CD4-positive, alpha-beta T cell treated with Interferon gamma for 1 hour (primary cell): Measurements from ENCODE around the gene GLIS1.

Source experiments
- DNase-seq: peaks from one replicate; pipeline ENCODE4 v3.0.0-alpha.2; 2020

Gene GLIS1

DNA sequence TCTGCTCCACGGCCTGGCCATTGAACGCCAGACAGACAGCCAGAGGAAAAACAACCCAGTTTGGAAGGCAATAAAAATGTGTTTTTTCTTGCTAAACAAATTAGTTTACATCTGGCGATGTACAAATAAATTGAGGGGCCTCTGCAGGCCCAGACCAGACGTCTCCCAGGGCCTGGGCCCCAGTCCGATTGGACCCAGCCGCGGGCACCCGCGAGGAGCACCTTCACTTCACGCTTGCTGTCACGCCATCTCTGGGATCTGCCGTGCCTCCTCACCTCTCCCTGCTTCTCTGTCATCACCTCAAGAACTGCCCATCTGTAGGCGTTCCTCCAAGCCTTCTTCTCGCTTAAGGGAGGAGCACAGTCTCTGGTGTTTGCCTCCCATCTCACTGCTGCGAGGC is 61.5 kb downstream of the GLIS1 start:
- DNase-seq: no peak

DNA sequence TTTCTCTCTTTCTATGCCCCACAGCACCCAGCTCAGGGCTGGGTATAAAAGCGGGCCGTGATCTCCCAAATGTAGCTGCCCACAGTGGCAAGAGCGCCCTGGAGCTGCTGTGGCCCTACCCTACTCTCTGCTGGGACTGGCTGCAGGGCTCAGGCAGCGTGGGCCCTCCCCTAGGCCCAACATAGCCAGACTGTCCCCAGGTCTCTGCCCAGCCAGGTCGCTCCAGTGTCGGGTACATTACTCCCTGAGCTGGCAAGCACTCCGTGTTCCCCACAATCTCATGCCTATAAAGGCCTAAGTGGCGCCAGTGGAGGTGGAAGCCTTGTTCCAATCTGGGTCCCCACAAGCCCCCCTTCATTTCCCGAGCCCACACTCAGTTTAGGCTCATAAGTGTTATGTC is 66.2 kb downstream of the GLIS1 start:
- no peak for DNase-seq

DNA sequence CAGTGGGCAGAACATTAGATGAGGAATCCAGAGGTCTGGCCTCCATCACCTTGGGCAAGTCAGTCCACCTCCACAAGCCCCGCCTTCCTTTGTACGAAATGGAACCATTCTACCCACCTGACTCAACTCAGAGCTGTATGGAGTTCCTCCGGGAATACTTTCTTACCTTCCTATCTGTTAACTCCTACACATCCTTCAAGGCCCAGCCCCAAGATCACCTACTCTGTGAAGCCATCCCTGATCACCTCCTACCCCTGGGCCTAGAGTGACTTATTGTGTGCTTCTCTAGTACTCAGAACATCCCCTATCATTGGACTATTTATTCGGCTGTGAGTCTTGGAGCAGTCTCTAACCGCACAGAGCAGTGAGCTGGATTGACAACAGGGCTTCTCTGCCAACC is 66.7 kb downstream of the GLIS1 start:
- DNase-seq: no peak

DNA sequence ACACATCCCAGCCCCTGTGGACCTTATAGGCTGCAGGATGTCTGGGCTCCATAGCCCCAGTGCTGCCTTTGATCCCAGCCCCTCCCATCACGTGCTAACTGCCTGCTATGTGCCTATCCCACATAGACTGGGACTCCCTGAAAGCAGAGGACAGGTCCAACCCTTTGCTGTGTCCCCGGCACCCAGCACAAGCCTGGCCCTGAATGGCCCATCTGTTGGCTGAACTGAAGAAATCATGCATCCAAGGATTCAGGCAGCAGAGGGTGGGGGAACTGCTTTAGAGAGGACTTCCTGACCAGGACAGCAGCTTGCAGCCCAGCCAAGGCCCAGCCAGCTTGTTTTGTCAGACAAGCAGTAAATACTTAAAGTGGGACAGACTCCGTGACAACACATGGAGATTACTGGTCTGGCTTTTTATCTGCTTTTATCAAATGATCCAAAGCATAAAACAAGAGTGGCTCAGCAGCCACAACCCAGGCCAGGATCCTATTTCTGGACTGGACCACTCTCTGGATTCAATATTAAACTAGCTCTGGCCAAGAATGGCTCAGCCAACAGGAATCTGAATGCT is 69.3 kb downstream of the GLIS1 start:
- no peak for DNase-seq

DNA sequence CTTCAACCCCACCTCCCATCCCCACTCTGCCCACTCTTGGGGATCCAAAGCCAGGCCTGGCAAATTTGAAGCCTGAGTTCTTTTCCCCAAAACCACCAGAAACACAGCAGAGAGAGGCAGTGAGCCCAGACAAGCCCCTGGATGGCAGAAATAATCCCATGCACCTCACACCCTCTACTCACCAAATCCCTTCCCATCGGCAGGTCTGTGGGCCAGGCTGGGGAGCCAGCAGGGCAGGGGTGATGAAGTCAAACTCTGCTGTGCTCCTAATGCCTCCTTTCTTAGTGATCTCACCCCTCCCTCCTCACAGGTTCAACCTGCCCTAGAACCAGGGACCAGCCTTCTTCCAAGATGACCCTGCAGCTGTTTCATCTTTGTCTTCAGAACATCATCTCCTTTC is 72.4 kb downstream of the GLIS1 start:
- DNase-seq: no peak

DNA sequence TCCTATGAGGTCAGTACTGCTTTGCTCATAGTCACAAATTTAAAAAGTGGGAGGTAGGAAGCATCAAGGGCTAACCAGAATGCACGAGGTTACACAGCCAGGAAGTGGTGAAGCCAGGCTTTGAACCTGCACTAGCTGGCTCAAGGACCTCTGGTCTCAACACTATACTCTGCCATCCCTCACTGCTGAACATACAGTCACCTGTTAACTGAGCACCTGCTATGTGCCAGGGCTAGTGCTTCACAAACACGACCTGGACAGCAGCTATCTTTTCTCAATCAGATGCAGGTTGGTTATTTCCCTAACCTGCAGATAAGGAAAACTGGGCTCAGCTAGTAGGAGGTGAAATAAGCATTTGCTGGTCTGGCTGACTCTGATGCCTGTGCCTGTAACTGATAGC is 73.0 kb downstream of the GLIS1 start:
- DNase-seq: no peak

DNA sequence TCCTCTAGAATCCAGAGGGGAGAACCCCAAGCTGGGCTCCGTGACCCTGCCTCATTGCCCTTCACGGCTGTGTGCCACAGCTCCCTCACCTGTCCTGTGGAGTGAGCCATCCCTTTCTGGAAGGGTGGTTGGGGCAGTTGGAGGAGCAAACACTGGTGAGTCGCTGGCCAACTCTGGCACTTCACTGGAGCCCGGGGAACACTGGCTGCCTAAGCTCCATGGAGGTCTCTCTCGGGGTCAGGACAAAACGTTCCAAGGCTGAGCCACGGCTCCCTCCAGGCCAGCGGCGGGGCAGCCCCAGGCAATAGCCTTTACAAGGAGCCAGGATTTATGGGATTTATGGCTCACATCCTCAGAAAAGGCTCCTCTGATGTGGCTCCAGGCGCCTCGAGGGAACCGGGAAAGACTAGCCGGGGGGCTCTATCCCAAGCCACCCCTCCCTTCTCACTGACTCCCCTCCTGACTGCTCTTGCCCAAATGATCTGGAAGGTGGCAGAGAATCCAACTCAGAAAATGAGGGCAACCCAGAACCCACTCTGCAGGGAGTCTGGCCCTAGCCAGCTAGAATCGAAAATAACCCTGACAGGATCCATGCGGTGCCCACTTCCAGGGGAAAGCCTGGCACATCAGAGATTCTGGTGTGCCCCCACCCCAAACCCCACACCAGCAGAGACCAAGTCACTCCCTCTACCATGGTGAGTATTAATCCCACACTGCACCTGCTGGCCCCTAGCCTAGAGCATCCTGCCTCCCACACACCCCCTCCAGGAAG is 75.2 kb downstream of the GLIS1 start:
- no peak for DNase-seq

DNA sequence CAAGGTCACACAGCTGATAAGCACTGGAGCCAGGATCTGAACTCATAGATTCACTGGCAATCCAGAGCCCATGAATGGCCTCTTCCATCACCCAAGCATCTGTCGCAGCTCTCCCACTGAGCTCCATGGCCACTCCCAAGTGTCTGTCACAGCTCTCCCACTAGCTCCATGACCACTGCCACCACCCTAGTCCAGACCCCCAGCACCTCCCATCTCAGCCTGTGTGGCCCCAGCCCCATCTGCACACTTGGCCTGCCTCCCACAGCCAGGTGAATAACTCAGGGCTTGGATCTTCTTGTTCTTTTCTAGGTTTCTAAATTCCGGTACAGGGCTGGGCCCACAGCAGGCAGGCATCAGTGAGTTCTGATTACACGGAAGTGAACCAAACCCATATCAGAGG is 76.0 kb downstream of the GLIS1 start:
- no peak for DNase-seq

DNA sequence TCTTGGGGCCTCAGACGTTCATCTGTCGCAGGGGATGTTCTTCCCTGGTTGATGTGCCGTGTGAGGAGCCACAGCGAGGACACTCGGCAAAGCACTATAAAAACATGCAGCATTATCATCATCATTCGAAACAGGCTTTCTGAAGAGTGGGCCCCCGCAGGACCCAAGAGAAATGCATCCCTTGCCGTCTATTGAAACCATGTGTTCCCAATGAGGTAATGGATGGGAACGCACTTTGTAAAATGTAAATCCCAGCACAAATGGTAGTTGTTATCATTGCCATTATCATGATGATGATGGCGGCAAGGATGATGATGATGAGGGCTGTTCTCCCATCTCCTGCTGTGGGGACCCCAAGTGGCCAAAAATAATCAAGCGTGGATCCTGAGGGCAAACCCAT is 76.8 kb downstream of the GLIS1 start:
- DNase-seq: no peak

DNA sequence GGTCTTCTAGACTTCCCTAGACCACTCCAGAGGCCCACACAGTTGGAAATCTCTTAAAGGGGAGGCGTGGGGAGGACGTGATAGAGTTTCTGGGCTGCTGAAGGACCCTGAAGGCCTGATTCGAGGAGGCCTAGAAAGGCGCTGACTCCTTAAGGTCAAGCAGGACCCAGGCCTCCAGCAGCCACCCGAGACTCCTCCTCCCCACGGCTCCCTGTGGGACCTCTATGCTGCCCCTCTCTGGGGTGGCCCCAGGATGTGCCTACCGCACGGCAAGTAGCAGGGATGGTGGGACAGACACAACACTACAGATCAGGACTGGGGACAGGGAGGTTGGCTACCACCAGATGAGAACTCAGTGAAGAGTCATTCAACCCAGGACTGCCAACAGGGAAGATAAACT is 77.5 kb downstream of the GLIS1 start:
- DNase-seq: no peak

DNA sequence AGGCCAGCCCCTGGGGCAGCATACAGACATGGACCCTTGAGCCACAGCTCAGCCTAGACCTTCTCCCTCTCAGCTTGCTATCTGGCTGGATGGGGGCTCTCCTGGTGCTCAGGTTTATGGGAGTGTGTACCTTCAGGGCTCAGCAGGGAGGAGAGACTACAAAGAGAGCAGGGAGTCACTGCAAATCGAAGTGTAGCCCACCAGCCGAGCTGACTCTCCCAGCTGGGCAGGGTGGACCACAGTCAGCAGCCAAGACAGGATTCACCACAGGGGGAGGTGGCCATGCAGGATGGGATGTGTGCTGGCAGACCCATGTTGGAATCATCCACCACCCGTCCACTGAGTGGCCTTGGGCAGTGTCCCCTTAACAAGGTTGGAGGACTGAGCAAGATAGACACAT is 78.3 kb downstream of the GLIS1 start:
- no peak for DNase-seq

DNA sequence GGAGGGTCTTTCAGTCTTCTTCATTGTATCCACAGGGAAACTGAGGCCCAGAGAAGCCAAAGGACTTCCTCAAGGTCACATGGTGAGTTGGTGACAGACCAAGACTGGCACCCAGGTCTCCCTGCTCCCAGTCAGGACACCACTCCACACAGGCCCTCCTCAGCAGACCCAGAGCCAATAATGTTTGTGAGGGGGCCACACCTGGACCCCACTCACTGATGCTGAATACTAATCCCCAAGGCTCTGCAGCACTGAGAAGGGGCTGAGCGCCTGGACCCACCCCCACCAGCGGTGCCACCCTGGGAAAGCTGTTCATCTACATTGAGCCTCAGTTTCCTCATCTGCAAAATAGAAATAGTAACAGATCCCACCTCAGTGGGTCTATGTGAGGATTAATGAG is 79.5 kb downstream of the GLIS1 start:
- no peak for DNase-seq

DNA sequence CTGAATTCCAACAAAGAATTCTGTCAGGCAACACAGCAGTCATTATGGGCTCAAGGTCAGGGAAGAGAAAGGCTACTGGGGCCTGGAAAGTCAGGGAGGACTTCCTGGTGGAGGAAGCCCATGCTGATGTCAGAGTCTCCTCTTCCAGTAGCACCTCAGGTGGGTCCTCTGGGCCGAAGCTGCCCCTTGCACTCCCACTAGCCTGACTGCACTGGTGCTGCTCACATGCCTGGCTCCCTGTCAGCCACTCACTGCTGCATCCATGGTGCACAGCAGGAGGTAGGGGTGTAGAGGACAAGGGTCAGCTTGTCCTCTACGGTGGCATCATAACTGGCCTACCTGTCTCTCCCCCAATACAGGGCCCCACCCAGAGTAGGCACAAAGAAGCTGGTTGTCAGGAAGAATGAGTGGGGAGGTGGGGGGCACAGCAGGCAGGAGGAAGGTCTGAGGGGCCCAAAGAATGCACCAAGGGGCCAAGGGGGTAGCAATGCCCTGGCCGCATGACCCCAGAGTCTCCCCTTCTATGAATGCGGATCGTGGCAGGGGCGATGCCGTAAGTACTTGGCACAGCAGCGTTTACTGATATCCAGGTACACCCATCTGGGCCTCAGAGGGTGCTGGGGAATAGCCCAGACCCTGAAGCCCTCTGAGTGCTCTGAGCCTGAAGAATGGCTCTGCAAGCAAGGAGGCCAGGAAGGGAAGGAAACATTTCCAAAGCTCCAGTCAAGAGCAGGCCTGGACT is 80.3 kb downstream of the GLIS1 start:
- DNase-seq: no peak

DNA sequence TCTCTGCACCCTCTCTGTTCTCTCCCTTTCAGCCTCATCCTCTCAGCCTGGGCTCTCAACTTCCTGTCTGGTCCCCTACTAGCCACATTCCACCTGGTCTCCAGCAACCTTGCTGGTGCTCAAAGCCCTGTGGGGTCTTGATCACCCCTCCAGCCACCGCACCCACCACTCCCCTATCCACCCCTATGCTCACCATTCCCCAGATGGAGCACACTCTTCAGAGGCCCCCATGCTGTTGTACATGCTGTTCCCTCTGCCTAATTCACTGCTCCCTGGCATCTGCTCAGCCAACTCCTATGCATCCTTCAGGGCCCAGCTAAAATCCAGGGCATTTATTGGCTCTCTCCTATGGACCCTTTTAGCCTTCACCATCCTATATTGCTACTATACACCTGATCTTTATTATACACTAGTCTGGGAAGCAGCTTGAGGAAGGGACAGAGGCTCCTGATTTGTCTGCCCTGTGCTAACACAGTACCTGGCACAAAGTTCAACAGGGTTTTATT is 81.0 kb downstream of the GLIS1 start:
- no peak for DNase-seq

DNA sequence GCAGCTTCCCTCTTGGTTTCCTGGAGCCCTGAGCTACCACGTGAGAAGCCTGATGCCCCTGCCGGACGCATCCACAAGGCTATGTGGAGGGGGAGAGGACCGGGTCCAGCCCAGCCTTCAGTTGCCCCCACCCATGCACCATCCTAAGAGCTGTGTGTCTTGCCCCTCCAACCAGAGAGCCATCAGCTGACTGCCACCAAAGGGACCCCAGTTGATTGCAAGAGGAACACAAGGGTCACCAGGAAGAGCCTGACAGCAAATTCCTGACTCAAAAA is 81.5 kb downstream of the GLIS1 start:
- DNase-seq: no peak

DNA sequence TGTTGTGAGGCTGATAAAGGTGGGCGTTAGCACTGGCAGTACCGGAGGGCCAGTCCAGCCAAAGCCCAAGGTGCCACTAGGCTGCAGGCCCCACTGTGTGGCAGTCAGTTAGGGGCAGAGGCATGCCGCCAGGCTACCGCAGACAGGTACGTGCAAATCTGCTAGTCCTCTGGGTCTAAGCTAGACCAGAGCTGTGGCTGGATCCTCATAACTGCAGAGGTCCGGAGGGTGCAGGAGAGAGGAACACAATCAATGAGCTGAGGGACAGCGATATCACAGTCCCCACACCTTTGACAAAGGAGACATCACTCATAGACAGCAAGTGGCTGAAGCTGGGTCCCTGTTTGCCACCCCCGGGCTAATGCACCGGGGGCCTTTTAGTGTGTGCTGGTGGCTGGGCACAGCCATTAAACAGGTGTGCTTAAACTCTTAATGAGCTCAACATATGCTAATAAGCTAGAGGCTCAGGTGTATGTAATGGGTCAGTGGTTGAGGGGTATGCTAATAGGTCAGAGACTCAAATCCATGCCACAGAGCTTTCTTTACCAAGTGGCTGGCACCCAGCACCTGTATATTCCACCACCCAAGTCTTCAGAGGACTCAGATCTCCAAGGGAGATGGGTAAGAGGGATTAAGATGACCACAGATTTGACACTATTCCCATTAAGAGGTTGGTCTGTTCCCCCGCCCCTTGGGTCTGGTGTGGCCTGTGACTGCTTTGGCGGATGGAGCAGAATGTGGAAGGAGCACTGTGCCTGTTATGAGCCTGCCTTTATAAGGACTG is 82.0 kb downstream of the GLIS1 start:
- no peak for DNase-seq

DNA sequence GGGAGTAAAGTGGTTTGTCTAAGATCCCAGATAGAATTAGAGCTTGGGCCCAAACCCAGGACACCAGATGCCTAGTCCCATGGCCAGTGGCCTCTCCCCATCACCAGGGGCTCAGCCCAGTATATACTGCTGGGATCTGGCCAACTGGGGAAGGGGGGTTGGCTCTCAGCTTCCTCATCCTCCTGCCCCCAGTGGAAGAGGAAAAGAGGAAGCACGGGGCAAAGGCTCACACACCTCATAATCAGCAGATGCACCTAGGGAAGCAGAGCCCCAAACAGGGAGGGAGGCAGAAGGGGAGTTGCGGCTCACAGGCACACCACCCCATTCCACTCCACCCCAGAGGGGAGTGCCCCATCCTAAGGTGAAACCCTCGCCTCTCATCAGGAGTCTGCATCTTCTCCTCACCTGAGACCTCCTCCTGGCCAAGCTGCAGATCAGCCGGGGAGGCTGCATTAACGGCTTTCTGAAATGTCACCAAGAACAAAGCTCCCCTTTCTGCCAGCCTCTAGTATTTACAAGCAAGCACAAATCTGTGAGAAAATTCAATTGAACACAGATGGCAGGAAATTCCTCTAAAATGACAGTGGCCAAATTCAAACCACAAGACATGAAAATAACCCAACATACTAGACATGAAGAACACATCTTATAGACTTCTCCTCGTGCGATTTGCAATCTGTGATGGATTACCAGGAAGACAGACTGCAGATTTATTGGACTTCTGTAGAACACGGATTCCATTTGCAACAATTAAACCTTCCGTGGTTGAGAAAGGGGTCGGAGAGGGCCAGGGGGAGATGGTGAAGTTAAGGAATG is 82.8 kb downstream of the GLIS1 start:
- no peak for DNase-seq

DNA sequence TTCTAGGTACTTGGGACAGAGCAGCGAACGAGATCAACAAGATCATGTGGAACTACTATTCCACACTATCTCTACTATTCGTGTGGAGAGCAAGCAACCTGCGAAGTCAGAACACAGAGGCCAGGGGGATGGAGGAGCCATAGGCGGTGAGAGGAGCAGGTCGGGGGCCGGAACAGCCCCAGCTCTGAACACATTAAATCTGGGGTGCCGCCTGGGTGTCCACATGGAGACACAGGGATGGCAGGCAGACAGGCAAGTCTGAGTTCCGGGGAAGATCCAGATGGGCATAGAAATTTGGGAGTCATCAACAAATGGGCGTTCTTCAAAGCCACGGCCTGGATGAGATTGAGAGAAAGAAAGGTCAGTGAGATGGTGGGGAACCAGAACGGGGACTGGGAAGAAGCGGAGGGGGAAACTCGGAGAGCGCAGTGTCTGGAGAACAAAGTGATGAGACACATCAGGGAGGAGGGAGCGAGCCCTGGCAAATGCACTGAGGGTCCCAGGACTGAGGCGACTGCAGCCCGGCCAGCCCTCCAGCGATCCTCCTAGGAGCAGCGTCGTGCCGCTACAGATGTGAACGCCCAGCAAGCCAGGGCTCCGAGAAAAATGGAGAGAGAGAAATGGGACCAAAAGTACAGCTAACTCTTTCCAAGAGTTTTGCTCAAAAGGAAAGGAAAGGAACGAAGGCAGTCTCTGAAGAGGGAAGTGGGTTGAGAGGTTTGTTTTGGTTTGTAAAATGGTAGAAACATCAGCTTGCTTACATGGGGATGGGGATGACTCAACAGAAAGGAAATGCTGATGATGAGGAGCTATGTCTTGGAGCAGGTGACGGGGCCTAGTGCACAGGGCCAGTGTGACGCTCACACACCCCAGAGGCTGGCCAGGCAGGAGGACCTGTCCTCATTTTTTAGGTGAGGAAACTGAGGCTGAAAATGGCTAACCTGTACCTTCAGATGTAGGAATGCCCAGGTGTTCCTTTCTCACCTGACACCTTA is 84.5 kb downstream of the GLIS1 start:
- no peak for DNase-seq

DNA sequence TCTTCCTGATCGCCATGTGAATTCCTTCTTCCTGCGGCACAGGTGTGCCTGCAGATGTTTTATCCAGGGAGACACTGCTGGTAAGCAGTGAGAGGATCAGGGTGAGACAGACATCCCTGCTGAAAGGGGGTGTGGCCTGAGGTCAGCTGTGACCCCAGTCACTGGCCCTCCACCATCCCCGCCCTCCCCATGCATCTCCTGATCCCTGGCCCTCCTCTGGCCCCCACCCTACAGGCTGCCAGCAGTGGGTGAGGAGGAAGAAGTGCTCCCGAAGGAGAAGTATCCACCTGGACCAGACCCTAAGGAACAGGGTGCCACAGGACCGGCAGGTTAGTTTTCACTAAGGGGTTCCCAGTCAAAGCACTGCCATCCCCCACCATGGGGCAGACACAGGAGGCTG is 85.3 kb downstream of the GLIS1 start:
- DNase-seq: no peak

DNA sequence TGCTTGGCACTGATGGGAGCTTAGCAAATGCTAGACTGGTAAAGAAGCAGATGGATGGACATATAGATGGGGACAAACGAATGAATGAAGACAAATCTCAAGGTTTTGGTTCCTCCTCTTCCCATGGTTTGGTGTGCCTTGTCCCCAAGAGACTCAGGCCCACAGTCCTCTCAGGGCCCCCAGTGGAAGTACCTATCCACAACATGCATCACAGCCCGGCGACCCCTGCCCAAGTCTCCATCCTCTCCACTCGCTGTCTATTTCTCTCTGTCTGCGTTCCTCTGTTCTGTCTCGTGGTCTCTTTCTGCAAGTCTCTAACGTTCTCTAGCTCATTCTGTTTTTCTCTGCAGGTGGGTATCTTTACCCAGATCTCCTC is 85.8 kb downstream of the GLIS1 start:
- DNase-seq: no peak

DNA sequence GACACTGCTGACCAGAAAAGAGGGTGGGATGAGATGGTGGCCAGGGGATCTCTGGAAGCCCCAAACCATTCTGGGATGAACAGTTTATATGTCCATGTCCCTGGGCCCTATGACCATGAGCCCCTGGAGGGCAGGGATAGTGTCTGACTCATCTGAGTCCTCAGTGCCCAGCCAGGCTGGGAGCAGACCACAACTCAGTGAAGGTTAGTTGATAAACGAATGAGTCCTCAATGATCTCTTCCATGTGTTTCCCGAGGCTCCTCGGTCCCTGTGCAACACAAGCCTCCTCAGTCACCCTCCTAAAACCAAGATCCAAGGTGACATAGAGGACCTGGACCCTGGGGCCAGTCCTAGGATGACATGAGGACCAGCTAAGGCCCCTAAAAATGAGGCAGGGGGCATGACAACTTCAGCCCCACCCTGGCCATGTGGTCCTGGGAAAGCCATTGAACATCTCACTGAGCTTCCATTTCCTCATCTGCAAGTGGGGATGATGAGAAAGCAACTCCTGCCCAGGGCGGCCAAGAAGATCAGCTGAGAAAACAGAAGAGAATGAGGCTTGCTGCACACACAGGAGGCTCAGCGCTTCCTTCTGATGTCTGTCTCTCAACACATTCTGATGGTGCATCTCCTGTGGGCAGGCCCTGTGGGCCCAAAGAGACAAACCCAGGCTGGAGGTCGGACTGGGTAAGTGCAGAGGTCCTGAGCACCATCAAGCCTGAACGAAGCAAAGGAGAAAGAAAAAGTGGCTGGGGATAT is 86.3 kb downstream of the GLIS1 start:
- DNase-seq: no peak
